ENCODE data around the gene ZIC1.

Gene ZIC1

DNA sequence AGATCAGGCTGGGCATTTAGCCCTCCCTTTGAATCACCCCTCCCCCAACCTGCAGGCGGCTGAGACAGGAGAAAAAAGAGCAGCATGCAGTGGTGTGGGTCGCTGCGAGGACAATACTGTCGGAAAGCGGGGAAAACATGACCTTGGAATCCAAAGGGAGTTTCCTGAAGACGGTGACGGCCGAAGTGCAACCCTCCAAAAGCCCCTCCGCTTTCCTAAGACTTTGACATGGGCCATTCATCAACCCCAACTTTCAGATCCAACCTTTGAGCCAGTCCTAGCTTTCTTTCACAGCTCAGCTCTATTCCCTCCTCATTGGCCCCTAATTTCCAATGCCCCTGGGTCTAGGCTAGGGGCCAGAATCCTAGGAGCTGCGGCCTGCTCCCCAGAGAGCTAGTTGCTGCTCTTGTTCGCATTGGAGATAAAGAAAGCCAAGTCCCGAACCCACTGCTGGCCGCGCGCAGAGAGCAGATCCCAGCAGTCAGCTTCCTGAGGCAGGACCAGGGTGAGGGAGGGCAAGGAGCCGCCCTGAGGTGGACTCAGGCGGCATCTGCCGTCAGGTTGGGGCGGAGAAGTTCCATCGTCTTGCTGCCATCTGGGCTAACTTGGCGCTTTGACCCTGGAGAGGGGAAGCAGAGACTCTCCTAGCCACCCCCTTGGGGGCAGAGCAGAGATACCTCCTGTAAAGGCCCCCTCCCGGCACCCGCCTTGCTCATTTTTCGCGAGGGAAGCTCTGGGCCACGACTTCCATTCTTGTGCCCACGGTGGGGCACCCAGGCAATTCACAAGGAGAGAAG is 3.7 kb upstream of the ZIC1 start:
- no peak for DNase-seq (ENCODE audit: low read depth in 1 of 2, low spot score in 1 of 2)
- H3K27me3 ChIP-seq (ENCODE audit: insufficient read depth, poor library complexity, severe bottlenecking) = peaks cover 61% of the 10 kb centered on the region
- no peak overlapping the region for H3K27ac ChIP-seq (replicated peaks)
- TF ChIP-seq GABPA (IDR thresholded peaks at IDR 0.05; ENCODE audit: low read depth) (no peak), POLR2AphosphoS5 (IDR thresholded peaks at IDR 0.05; ENCODE audit: low read depth) (no peak), SPI1 (IDR thresholded peaks at IDR 0.05; ENCODE audit: borderline replicate concordance, low read depth) (no peak), REST (IDR thresholded peaks at IDR 0.05; ENCODE audit: insufficient replicate concordance, low read depth) (no peak)
- TF ChIP-seq, protein P1, sequence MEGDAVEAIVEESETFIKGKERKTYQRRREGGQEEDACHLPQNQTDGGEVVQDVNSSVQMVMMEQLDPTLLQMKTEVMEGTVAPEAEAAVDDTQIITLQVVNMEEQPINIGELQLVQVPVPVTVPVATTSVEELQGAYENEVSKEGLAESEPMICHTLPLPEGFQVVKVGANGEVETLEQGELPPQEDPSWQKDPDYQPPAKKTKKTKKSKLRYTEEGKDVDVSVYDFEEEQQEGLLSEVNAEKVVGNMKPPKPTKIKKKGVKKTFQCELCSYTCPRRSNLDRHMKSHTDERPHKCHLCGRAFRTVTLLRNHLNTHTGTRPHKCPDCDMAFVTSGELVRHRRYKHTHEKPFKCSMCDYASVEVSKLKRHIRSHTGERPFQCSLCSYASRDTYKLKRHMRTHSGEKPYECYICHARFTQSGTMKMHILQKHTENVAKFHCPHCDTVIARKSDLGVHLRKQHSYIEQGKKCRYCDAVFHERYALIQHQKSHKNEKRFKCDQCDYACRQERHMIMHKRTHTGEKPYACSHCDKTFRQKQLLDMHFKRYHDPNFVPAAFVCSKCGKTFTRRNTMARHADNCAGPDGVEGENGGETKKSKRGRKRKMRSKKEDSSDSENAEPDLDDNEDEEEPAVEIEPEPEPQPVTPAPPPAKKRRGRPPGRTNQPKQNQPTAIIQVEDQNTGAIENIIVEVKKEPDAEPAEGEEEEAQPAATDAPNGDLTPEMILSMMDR (IDR thresholded peaks at IDR 0.05; ENCODE audit: insufficient read depth, low read length) = no peak
- no peak overlapping the region for H3K4me3 ChIP-seq (replicated peaks; ENCODE audit: insufficient read depth, low read length)

DNA sequence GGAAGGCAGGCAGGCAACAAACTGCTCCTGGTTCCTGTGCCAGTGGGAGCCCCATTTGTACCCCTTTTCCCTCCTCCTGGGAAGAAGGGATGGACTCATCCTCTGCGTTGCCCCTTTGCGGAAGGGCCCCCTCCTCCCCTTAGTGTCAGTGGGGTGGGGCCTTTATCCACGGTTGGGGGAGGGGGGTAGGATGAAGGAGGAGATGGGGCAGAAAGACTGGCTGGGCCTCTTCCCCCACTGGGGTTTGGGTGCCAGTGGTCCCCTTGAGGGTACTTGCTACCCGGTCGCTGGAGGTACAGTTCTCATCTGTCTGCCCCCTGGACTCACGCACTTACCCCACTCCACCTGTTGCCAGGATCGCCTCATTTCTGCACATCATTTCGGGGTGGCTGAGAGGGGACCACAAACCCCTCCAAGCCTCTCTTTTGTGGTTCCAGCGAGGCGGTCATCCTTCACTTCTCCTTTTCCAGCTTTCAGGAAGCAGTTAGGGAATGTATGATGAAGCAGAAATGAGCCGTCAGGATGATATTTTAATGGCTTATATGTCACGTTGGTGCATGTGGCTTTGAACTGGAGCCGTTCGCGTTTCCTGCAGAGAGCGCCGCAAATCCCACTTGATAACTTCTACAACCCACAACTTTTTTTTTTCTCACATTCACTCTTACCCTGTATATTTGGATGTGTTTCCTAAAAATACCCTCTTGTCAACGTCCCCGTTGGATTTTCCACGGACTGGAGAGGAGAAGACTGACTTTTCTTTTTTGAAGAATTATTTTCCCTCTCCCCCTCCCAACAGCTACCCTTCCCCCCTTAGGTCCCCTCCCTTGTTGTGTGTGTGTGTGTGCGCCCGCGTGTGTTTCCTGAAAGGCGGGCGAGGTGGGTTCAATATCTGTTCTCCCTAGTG is 2.9 kb upstream of the ZIC1 start, which contains the start of gene ZIC4:
Gene ZIC4, minus strand, starts transcription at position 516 of the 904 bp plus-strand sequence. CDS start 3,746 bp downstream, outside the sequence.
- Histone ChIP-seq H3K4me3 (replicated peaks; ENCODE audit: insufficient read depth, low read length) (no peak within 1 kb of the TSS), H3K27ac (replicated peaks) (no peak within 1 kb of the TSS), H3K27me3 (ENCODE audit: insufficient read depth, poor library complexity, severe bottlenecking) (peaks cover 69% of the 10 kb centered on the region)
- no peak for DNase-seq (ENCODE audit: low read depth in 1 of 2, low spot score in 1 of 2)
- TF ChIP-seq SPI1 (IDR thresholded peaks at IDR 0.05; ENCODE audit: borderline replicate concordance, low read depth) (no peak), POLR2AphosphoS5 (IDR thresholded peaks at IDR 0.05; ENCODE audit: low read depth) (no peak), REST (IDR thresholded peaks at IDR 0.05; ENCODE audit: insufficient replicate concordance, low read depth) (no peak), GABPA (IDR thresholded peaks at IDR 0.05; ENCODE audit: low read depth) (no peak)
- TF ChIP-seq, protein P1 (IDR thresholded peaks at IDR 0.05; ENCODE audit: insufficient read depth, low read length) = no peak

GRCh38 chr3:147407114-147407497 is 2.1 kb upstream of the ZIC1 start:
- no peak for TF ChIP-seq GABPA (IDR thresholded peaks at IDR 0.05; ENCODE audit: low read depth)
- TF ChIP-seq, protein P1 (IDR thresholded peaks at IDR 0.05; ENCODE audit: insufficient read depth, low read length) = no peak
- TF ChIP-seq SPI1 (IDR thresholded peaks at IDR 0.05; ENCODE audit: borderline replicate concordance, low read depth) = no peak
- TF ChIP-seq POLR2AphosphoS5 (IDR thresholded peaks at IDR 0.05; ENCODE audit: low read depth) = no peak
- no peak for TF ChIP-seq REST (IDR thresholded peaks at IDR 0.05; ENCODE audit: insufficient replicate concordance, low read depth)
- Histone ChIP-seq H3K27me3 (ENCODE audit: insufficient read depth, poor library complexity, severe bottlenecking) (peaks cover 70% of the 10 kb centered on the region), H3K27ac (replicated peaks) (no peak overlapping the region), H3K4me3 (replicated peaks; ENCODE audit: insufficient read depth, low read length) (no peak overlapping the region)
- DNase-seq (ENCODE audit: low read depth in 1 of 2, low spot score in 1 of 2) = no peak
